Urothelium cell line (cell line): Measurements from ENCODE around the gene GNGT2.

Experiments used
- DNase-seq: peaks from one replicate; pipeline ENCODE4 v3.0.0; 2011; ENCODE audit warnings: low spot score, mixed read lengths
- FAIRE-seq: peaks from 2 replicates; lab custom pipeline; 2011; peaks lifted over from hg19 to GRCh38; lab: Jason Lieb, UNC

Gene GNGT2

DNA sequence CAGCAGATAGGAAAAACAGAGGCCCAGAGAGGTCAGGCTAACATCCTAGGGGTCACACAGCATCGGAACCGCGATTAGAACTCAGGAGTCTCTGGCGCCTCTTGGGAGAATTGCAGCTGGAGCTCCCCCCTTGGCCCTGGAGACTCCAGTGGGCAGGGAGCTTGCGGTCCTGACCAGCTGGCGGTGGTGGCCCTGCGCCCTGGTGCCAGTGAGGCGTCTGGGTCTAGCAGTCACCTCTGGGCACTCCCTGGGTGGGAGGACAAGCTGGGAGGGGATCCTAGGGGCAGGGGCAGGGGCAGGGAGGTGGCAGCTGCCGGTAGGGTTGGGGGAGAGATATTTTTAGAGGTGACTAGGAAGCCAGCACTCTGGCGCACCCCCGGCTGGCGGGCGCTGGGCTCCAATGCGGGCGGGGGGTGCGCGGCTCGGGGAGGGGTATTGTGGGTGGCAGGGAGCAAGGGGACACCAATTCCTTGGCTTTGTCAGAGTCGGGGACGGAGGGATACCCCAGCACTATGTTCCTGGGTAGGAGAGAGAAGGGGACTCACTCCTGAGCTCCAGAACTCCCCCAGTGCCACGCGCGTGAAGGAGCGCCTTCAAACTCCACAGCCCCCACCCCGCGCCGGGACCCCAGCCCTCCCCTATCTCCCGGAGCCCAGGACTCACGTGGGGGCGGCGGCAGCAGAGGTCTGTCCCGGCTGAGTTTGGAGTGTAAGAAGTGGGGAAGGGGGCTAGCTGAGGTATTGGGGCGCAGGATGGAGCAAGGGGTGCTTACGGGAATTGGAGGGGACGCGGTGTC, 19.6 kb upstream of the GNGT2 start:
- no peak for FAIRE-seq
- no peak for DNase-seq

DNA sequence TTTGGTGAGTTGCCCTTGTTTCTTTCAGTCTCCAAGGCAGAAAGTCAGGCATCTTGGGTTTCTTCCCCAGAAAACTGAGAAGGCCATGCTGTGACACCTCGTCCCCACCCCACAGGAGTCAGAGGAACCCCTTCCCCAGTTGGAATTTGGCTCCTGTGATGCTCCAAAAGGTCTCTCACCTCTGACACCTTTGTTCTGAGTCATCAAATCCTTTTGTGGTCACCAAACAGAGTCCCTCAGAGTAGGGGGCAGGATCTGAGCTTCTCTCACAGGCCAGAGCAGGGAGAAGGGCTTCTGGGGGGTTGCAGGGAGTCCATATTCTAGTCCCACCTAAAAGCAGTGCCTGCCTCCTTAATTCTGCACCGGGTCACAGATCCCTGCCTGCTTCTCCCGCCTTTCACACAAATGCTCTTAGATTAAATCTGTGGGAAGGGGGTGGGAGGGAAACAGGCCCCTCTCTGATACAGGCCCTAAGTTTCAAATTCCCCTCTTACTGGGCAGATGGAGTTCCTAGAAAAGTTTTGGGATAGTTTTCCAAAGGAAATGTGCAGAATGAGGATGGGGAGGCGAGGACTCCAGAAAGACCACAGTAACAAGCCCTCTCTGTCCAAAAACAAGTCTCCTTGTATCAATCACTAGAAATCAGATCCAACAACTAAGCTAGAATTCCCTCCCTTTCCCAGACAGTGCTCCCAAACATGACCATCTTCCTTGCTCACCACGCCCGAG, 18.9 kb upstream of the GNGT2 start:
- FAIRE-seq (no peak), DNase-seq (no peak)

DNA sequence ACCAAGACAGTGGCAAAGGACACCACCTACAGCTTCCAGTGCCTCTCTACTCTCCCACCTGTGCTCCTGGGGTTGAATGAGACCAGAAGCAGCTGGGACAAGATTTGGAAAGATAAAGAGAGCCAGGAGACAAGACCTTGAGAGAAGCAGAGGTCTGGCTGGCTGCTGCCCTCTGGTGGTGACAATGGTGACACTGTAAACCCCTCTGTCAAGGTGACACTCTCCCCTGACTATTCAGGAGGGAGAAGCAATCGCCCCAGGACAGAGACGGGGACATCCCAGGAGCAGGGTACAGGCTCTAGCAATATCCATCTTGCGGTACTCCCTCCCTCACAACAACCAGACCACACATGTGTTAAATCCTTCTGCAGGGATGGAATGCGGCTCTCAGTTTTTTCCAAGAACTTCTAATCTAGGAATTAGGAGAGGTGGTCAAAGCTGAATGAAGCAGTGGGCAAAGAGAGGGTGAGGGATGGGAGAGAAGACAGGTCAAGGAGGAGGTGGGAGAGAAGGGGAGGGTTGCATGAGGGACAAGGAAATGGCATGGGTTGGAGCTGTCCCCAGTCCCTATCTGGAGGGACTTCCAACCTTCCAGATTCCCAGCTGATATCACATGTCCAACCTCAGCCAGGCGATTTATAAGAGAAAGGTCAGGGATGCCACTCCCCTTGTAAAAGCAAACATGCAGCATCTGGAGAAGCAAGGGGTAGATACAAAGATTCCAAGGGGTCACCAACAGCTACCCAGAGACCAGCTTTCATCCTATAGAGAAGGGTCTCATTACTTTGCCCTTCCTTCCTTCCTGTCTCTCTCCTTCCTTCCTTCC, 17.3 kb upstream of the GNGT2 start:
- peak; percentile 79 for FAIRE-seq

DNA sequence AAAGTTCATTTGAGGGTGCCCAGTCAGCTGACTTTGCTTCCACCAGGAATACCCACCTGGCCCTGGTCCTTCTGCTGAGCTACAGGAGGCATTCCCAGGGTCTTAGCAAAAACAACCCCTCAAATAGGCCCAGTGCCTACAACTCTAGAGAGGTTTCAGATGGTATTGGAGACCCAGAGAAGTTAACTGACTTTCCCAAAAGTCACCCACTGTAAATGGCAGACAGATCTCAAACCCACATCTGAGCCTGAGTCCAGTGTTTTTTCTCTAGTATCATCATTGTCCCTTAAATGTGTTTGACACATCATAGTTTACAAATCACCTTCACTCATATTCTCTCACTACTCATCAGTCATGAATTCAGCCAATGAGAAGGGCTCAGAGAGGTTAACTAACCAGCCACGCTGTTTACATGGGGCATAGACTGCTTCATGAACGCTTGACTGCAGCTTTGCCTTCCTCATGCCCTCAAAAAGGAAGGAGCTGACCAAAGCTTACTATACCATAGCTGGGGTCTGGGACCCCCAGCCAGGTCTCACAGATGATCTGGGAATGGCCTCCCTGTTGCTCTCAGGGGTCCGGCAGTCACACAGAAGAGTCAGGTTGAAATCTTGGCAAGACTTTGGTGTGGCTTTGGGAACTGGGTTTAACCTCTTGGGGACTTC, 16.5 kb upstream of the GNGT2 start:
- FAIRE-seq (no peak), DNase-seq (no peak)

More for the DNA sequence above, 17.3 kb upstream of the GNGT2 start:
- peak; percentile 80 for DNase-seq

DNA sequence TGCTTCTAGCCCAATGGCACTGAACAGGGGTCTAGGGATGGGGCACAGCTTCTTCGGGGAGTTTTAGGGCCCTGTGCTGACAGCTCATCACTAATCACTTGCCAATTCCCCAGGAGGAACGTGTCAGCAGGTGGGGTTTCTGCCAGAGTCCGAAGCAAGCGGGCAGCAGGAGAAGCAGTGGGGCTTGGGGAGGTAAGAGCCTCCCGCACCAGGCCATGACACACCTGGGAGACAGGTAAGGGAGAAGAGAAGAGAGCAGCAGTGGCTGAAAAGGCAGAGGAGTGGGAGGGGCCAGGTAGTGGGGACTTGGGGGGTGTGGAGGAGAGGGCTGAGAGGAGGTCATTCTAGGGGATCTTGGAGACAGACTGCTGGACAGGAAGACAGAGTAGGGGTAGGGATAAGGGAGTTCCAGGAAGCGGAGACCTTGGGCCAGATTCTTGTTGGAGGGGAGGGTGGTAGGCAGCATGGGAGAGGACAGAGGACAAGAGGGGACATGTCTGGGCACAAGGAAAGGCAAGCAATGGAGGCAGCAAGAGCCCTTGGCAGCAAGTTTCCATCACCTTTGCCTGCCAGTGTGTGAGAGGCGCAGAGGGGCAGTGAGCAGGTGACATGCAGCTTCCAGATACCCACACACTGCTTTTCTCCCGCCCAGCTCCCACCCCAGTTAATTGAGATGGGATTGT, 15.3 kb upstream of the GNGT2 start:
- no peak for FAIRE-seq
- no peak for DNase-seq

DNA sequence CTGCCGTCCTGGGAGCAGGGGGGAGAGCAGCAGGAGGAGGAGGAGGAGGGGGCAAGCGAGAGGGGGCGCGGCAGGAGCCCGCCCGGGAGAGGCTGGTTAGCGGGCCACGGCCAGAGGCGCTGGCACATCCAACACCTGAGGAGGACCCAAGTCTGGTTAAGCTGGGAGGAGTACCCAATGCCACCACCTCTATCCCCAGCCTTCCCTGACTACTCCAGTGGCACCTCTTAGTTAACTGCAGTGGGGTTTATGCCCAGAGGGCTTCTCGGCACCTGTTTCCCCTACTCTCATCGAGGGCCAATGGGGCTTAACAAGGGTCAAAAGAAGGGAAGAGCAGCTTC, 14.6 kb upstream of the GNGT2 start:
- no peak for DNase-seq
- no peak for FAIRE-seq

DNA sequence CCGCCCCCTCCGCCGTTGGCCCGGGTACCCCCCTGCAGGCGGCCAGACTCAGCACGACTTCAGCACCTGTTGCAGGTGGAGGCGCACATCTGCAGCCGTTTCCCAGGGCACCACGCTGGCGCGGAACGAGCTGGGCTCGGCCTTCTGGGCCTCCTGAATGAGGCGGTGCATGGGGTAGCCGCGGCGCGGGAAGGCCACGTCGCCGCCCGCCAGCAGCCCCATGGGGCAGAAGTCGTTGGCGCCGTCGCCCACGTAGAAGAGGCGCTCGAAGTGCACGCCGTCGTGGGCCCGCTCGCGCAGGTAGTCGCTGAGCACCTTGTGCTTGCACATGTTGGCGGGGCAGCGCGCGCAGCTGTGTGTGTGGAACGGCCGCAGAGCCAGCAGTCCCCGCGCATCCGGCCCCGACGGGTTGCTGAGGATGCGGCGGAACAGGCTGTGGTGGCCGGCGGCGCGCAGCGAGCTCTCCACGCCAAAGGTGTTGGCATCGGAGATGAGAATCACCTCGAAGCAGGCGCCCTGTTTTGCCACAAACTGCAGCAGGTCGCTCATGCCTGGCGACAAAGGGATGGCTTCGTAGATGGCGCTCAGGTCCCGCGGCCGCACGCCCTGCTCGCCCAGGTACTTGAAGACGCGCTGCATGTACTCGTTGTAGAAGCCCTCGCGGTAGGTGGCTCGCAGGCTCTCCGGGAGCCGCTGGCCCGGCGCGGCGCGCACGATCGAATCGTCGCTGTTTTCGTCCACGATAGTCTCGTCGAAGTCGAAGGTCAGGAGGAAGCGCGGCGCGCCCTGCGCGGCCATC, 14.0 kb upstream of the GNGT2 start:
- no peak for DNase-seq
- no peak for FAIRE-seq

DNA sequence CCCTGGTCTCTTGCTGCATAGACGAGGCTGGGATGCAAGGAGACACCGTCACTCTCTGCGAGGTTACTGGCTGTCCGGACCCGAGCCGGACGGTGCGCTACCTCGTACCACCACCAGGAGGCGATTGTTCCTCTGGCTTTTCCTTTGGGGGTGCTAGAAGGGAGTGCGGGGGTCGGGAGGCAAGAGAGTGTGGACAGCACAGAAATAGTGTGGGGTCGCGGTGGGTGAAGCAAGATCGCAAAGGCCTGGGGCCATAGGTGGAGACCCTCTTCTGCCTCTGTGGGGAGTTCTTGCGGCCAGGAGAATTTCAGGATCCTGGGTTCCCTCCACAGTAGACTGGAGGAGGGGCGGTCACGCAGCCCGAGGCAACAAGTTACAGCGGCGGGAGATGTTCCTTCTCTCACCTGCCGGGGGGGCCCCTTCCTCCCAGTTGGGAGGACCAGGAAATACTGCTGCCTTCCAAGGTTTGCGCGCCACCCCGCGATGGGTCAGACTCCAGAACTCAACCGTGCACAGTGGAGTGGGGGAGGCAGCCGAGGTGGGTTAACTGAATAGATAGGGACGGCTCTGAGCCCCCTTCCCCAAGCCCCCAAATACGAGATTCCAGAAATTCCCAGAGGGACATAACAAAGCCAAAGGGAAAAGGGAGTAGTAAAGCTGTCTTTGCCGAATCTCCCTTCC, 13.3 kb upstream of the GNGT2 start:
- no peak for DNase-seq
- no peak for FAIRE-seq

DNA sequence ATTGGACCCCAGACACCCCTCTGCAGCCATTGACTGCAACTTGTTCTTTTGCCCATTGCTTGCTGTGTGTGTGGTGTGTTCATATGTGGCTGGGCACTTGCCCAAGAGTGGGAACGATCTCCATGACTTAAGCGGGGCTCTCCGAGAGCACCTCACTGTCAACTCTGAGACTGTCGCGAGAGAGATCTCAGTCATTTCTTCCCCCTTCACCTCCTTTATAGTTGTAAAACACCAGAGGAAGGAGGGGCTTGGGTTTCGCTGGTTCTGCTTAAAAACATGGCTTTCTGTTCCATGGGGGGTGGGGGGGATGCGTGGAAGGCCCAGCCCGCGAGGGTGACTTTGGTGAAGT, 12.8 kb upstream of the GNGT2 start:
- FAIRE-seq (no peak), DNase-seq (no peak)

DNA sequence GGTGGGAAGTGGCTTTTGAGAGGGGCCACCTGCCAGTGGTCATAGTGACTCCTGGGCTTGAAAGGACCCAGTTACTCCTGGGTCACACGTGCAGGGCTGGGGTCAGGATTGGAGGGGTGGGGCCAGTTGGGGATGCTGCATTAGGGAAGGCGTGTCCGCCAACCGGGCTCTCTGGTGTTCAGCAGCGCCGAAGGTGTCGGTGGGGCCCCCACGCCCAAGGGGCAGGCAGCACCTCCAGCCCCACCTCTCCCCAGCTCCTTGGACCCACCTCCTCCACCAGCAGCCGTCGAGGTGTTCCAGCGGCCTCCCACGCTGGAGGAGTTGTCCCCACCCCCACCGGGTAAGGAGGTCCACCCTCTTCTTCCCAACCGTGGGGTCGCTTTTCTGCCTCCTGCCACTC, 9.6 kb upstream of the GNGT2 start:
- no peak for FAIRE-seq
- no peak for DNase-seq

DNA sequence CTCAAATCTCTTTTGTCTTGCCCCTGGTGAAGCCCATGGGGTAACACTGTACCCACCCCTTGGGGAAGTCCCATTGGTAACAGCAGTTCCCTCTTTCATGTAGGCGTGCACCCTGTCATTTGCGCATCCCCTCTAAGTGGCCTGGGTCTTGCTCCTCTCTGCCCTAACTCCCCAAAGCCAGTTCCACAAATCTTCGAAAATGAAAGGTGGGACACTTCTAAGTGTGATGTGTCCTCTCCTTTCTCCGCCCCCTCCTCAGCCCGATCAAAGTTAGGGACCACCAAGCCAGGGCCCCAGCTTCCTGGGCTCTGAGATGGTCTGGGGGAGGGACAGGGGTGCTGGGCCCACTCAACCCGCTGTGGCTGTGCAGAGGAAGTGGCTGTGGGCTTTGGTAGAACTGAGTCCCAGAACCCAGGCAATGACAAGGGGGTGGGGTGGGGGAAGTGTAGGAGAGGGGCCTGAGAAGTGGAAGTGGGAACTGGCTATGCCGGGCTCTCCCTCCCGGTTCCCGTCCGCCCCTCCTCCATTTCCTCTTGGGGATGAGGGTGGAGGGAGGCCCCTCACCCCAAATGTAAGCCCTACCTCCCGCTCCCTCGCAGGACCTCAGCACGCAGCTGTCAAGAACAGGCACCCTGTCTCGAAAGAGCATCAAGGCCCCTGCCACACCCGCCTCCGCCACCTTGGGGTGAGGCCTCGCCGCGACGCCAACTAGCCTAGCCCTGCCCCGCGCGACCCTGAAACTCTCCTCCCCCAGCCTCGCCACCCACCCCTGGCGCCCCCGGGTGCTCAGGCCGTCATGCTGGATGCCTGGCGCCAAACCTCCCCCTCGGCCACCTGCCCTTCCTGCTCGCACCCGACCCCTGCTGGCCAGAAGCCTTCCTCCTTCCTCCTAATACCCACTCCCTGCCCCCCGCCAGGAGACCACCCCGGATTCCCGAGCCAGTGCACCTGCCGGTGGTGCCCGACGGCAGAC, 8.9 kb upstream of the GNGT2 start:
- DNase-seq = no peak
- FAIRE-seq = no peak

DNA sequence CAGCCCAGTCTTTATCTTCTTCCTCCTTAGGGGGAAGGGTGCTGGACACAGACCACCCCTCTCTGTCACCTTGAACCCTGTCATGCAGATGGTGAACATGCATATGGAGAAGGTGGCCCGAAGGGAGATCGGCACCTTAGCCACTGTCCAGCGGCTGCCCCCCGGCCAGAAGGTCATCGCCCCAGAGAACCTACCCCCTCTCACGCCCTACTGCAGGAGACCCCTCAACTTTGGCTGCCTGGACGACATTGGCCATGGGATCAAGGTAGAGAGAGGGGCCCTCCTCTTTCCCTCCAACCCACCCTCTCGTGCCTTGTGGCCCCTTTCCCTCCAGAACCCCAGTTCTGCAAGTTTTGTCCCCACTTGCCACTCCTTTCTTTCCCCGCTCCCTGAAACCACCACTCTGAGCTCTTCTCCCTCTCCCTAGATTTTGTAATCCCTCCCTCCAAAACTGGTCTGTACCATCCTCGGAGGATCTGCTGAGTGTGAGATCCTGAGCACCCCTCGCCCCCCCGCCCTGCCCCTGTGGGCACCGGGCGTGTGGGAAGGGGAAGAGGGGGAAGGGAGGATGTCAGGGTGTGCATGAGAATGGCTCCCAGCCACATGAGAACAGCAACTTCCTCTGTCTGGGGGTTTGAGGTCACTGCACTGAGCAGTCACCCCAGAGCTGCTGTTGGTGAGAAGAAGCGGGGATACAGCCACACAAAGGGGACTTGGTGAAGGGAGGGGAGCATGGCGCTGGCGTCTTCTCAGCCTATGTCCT, 7.5 kb upstream of the GNGT2 start:
- DNase-seq (no peak), FAIRE-seq (no peak)

DNA sequence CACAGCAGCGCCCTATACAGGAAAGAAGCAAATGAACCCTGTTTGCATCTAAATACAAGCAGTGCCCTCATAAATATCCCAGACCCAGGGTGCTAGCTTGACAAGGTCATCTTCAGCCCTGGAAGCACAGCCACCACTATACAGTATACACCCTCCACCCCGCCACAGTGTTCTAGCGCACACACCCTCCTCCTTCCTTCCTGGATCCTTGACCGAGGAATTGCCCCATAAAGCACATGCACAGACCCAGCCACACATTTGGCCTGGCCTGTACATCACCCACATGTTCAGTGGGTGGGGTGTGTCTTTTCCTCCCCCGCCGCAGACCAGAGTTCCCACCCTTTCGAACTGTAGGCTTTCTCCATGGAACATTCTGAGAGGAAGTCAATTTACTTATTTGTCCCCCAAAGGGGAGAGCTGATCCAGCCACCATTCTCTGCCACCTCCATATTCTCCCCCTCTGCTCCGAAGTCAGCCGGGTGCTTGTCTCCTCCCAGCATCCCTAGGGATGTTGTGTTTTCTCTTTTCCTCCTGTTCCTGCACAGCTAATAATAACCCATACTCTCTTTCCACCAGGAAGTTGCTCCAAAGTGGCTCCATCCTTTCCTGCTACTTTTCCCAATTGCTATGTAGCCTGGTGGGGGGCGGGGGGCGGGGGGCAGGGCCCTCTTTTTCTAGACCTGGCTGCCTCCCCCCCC, 6.7 kb upstream of the GNGT2 start:
- DNase-seq (no peak), FAIRE-seq (no peak)

DNA sequence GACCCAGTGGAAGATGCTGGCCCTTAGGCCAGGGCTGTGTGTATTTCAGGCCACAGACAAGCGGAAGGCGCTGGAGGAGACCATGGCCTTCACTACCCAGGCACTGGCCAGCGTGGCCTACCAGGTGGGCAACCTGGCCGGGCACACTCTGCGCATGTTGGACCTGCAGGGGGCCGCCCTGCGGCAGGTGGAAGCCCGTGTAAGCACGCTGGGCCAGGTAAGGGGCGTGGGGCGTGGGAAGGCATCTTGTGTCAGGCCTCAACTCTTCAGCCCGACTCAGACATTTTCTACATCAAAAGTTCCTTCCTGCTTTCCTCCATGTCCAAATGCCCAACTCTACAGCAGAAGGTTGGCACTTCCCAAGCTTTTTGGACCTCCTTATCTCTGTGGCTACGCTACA, 6.1 kb upstream of the GNGT2 start:
- no peak for DNase-seq
- FAIRE-seq = no peak

DNA sequence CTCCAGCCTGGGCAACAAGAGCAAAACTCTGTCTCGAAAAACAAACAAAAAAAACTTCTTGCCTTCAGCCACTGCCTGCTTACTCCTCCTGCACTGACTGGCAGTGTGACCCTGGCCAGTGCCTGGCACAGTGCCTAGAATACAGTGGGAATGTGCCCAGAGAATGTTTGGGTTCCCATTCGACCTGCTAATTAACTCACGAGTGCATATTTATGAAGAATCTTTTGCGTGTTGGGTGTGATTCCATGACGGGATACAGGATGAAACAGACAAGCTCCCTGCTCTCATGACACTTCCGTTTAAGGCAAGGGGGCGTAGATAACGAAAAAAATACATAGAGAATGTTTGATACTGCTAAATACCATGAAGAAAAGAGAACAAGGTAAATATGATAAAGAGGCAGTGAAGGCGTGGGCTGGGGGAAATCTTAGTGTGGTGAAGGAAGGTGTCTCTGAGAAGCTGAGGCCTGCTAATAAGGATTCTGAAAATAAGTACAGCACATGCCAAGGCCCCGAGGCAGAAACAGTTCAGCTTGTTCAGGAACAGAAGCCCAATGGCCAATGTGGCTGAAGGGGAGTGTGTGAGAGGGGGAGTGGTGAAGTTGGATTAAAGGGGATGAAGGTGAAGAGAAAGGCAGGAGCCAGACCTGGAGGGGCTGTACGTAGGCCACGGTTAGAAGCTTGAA, 4.4 kb upstream of the GNGT2 start:
- FAIRE-seq (no peak), DNase-seq (no peak)

DNA sequence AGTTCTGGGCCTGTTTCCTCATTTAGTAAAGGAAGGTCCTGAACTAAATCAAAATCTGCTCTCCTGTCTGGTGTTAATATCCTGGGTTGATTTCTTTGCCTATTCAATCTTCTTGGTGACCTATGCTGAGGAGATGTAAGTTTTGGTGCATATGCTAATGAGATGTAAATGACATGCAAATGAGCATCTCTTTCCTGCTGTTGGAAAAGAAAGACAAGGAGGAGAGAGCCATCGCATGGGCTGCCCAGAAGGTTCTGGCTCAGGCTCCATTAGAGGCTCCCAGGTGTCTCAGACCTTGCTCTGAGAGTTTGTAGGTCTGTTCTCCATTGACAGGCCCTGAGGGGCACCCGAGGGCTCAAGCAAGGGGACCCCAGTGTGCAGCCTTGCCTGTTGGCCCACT, 3.5 kb upstream of the GNGT2 start:
- FAIRE-seq (no peak), DNase-seq (no peak)
